ENCODE measurements around the gene KRTAP9-8.
"Not testable (repeated sequence)": the region's sequence is repeated elsewhere in the genome, so short reads cannot be mapped to it uniquely, and the experiment has no call there.

KRTAP9-8 gene

DNA sequence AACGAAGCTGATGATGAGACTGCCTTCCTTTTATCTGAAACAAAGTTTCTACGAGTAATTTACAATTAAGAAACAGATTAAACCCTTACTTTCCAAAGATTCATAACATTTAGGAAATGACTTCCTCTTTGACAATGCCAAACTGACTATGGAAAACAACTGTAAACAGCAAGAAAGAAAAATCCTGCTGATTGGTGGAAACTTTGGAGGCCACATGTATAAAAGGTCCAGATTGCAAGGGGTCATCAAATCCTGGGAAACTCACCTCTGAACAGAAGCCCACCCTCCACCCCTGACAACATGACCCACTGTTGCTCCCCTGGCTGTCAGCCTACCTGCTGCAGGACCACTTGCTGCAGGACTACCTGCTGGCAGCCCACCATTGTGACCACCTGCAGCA lies 27.3 kb downstream of the KRTAP9-8 start, which contains the start of gene KRTAP9-6:
TSS of gene KRTAP9-6 (plus strand) at position 301 of the 400 bp plus-strand sequence. CDS start at position 301, 0 bp downstream.
- DNase-seq (ENCODE audit: low read depth): no peak
- no peak within 1 kb of the TSS for H3K4me3 ChIP-seq (ENCODE audit: low read depth, low read length)
- TF ChIP-seq, protein P1, sequence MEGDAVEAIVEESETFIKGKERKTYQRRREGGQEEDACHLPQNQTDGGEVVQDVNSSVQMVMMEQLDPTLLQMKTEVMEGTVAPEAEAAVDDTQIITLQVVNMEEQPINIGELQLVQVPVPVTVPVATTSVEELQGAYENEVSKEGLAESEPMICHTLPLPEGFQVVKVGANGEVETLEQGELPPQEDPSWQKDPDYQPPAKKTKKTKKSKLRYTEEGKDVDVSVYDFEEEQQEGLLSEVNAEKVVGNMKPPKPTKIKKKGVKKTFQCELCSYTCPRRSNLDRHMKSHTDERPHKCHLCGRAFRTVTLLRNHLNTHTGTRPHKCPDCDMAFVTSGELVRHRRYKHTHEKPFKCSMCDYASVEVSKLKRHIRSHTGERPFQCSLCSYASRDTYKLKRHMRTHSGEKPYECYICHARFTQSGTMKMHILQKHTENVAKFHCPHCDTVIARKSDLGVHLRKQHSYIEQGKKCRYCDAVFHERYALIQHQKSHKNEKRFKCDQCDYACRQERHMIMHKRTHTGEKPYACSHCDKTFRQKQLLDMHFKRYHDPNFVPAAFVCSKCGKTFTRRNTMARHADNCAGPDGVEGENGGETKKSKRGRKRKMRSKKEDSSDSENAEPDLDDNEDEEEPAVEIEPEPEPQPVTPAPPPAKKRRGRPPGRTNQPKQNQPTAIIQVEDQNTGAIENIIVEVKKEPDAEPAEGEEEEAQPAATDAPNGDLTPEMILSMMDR (IDR thresholded peaks at IDR 0.05; ENCODE audit: insufficient read depth, low read depth, low read length, missing control alignments): no peak

- no peak for DNase-seq (ENCODE audit: low read depth)
- TF ChIP-seq, protein P1 (IDR thresholded peaks at IDR 0.05; ENCODE audit: insufficient read depth, low read depth, low read length, missing control alignments): no peak
Observed at GRCh38 chr17:41267711-41268110, 29.9 kb downstream of the KRTAP9-8 start.

DNA sequence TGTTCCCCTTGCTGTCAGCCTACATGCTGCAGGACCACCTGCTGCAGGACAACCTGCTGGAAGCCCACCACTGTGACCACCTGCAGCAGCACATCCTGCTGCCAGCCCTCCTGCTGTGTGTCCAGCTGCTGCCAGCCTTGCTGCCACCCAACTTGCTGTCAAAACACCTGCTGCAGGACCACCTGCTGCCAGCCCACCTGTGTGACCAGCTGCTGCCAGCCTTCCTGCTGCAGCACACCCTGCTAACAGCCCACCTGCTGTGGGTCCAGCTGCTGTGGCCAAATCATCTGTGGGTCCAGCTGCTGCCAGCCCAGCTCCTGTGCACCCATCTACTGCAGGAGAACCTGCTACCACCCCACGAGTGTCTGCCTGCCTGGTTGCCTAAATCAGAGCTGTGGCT lies 33.5 kb downstream of the KRTAP9-8 start:
- DNase-seq (ENCODE audit: low read depth); H3K4me3 ChIP-seq (ENCODE audit: low read depth, low read length): not testable (repeated sequence)

More at GRCh38 chr17:41267711-41268110, 29.9 kb downstream of the KRTAP9-8 start:
- H3K4me3 ChIP-seq (ENCODE audit: low read depth, low read length): no peak overlapping the region

- H3K4me3 ChIP-seq (ENCODE audit: low read depth, low read length): no peak overlapping the region
- TF ChIP-seq, protein P1 (IDR thresholded peaks at IDR 0.05; ENCODE audit: insufficient read depth, low read depth, low read length, missing control alignments): no peak
- no peak for DNase-seq (ENCODE audit: low read depth)
Observed at GRCh38 chr17:41271858-41272257, 34.1 kb downstream of the KRTAP9-8 start.

DNA sequence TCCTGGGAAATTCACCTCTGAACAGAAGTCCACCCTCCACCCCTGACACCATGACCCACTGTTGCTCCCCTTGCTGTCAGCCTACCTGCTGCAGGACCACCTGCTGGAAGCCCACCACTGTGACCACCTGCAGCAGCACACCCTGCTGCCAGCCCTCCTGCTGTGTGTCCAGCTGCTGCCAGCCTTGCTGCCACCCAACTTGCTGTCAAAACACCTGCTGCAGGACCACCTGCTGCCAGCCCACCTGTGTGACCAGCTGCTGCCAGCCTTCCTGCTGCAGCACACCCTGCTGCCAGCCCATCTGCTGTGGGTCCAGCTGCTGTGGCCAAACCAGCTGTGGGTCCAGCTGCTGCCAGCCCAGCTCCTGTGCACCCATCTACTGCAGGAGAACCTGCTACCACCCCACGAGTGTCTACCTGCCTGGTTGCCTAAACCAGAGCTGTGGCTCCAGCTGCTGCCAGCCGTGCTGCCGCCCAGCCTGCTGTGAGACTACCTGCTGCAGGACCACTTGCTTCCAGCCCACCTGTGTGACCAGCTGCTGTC lies 37.9 kb downstream of the KRTAP9-8 start, which contains the start of gene KRTAP9-7:
TSS of gene KRTAP9-7 (plus strand) at position 51 of the 543 bp plus-strand sequence. CDS start at position 51, 0 bp downstream.
- H3K4me3 ChIP-seq (ENCODE audit: low read depth, low read length); DNase-seq (ENCODE audit: low read depth): not testable (repeated sequence)

- H3K4me3 ChIP-seq (ENCODE audit: low read depth, low read length): no peak overlapping the region
- no peak for DNase-seq (ENCODE audit: low read depth)
- TF ChIP-seq, protein P1 (IDR thresholded peaks at IDR 0.05; ENCODE audit: insufficient read depth, low read depth, low read length, missing control alignments): no peak
Observed at GRCh38 chr17:41278176-41278955, 40.6 kb downstream of the KRTAP9-8 start.

DNA sequence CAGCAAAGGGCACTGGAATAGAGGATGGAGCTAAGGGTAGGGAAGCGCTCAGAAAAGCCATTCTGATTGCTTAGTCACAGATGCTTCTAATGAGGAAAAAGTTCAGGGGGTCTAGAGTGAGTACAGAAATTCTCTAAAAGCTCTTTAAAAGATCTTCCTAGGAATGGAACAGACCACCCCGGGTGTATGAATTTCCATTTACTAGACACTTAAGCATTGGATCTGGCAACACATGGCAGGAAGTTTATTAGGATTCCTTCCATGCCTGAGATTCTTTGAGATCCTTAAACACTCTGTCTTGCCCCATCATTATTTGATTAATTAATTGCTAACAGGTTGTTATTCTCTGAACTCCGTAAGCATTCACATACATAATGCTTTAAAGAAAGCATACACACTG lies 46.2 kb downstream of the KRTAP9-8 start:
- H3K4me3 ChIP-seq (ENCODE audit: low read depth, low read length): no peak overlapping the region
- TF ChIP-seq, protein P1 (IDR thresholded peaks at IDR 0.05; ENCODE audit: insufficient read depth, low read depth, low read length, missing control alignments): no peak
- DNase-seq (ENCODE audit: low read depth): no peak

GRCh38 chr17:41284546-41284945 lies 46.7 kb downstream of the KRTAP9-8 start:
- no peak for DNase-seq (ENCODE audit: low read depth)
- no peak overlapping the region for H3K4me3 ChIP-seq (ENCODE audit: low read depth, low read length)
- TF ChIP-seq, protein P1 (IDR thresholded peaks at IDR 0.05; ENCODE audit: insufficient read depth, low read depth, low read length, missing control alignments): no peak

Data from GM12865 (cell line).